Endothelial cell of umbilical vein (primary cell): ENCODE measurements around the gene CLIP1. TPM values are rescaled to one million over a fixed set of nuclear protein-coding genes. Genes with fewer than 3 reads are reported as not detected.

Experiments
- BruUV-seq: library from RNA; stranded (reverse); fragments of 400-500 nt; replicated peaks from 2 replicates; lab custom pipeline; 2021; lab: Mats Ljungman, UMichigan
- CTCF ChIA-PET: fragments of 300-600, 350-600 bp; sonication (Branson Sonifier 250); formaldehyde crosslinking; loops from one replicate; lab custom pipeline; 2021; ENCODE audit warnings: antibody characterized with exemption, inconsistent platforms; lab: Charles Lee
- POLR2A ChIA-PET: fragments of 300-600, 350-600 bp; sonication (Branson Sonifier 250); formaldehyde crosslinking; loops from one replicate; lab custom pipeline; 2021; ENCODE audit warnings: antibody characterized with exemption, inconsistent platforms; lab: Charles Lee
- DNase-seq: peaks from one replicate; pipeline ENCODE4 v3.0.0-alpha.2; 2011; ENCODE audit warnings: low read depth, low spot score
- FAIRE-seq: peaks from 2 replicates; lab custom pipeline; 2011; peaks lifted over from hg19 to GRCh38; lab: Jason Lieb, UNC
- H2AFZ ChIP-seq: 2 replicates; pipeline ENCODE4 v1.6.0; 2012; ENCODE audit warnings: low read depth, low read length, control low read depth, inconsistent platforms
- H3K27ac ChIP-seq: 2 replicates; pipeline ENCODE4 v1.5.1; 2011; ENCODE audit warnings: low read depth, mild to moderate bottlenecking, control low read depth, low read length, moderate library complexity; ENCODE audit not compliant: insufficient read depth
- H3K27me3 ChIP-seq, 2 experiments: 2 replicates each; pipeline versions ENCODE4 v1.6.0 to v1.6.1; 2011; ENCODE audit warnings: low read length in 2 of 2, mixed read lengths in 1 of 2; ENCODE audit not compliant: control insufficient read depth in 2 of 2, insufficient read depth in 2 of 2
- H3K36me3 ChIP-seq, 2 experiments: 2 replicates in 1 of 2; 3 replicates in 1 of 2; pipeline ENCODE4 v1.5.1; 2011; ENCODE audit warnings: low read length in 2 of 2, mild to moderate bottlenecking in 1 of 2, moderate library complexity in 1 of 2; ENCODE audit not compliant: control insufficient read depth in 2 of 2, insufficient read depth in 2 of 2; ENCODE audit errors: extremely low read depth in 1 of 2
- H3K4me1 ChIP-seq: 3 replicates; pipeline ENCODE4 v1.5.1; 2011; ENCODE audit warnings: mild to moderate bottlenecking, low read length; ENCODE audit not compliant: control insufficient read depth, insufficient read depth; ENCODE audit errors: extremely low read depth
- H3K4me2 ChIP-seq: 2 replicates; pipeline ENCODE4 v1.6.1; 2011; ENCODE audit warnings: low read length, control low read depth, mixed read lengths; ENCODE audit not compliant: insufficient read depth
- H3K4me3 ChIP-seq, 3 experiments: fragments of 200-600 bp in 1 of 3; sonication (generic), shearing (Covaris generic) in 1 of 3; replicated peaks in 1 of 3; 2 replicates each; pipeline ENCODE4 v1.5.1; 2011 to 2016; ENCODE audit warnings: control low read depth in 3 of 3, low read length in 3 of 3, mild to moderate bottlenecking in 2 of 3, inconsistent platforms in 1 of 3, low read depth in 1 of 3, moderate library complexity in 1 of 3; ENCODE audit not compliant: insufficient read depth in 1 of 3
- H3K79me2 ChIP-seq: 2 replicates; pipeline ENCODE4 v1.6.0; 2012; ENCODE audit warnings: low read length, inconsistent platforms; ENCODE audit not compliant: control insufficient read depth, insufficient read depth
- H3K9ac ChIP-seq: replicated peaks from 2 replicates; pipeline ENCODE3; 2011; ENCODE audit warnings: low read length, control low read depth; ENCODE audit not compliant: insufficient read depth; ENCODE audit errors: extremely low read depth
- H3K9me1 ChIP-seq: replicated peaks from 3 replicates; pipeline ENCODE4 v1.6.0; 2011; ENCODE audit warnings: mild to moderate bottlenecking, low read length; ENCODE audit not compliant: control insufficient read depth, insufficient read depth; ENCODE audit errors: extremely low read depth
- H3K9me3 ChIP-seq: replicated peaks from 2 replicates; pipeline ENCODE4 v1.5.1; 2012; ENCODE audit warnings: low read length, inconsistent platforms; ENCODE audit not compliant: control insufficient read depth, insufficient read depth
- H4K20me1 ChIP-seq: replicated peaks from 2 replicates; pipeline ENCODE3; 2011; ENCODE audit warnings: mild to moderate bottlenecking, low read length; ENCODE audit not compliant: control insufficient read depth, insufficient read depth; ENCODE audit errors: extremely low read depth
- EZH2 ChIP-seq: IDR thresholded peaks from 2 replicates; pipeline ENCODE4 v1.6.1; 2012; ENCODE audit warnings: borderline replicate concordance, low read depth, mild to moderate bottlenecking, moderate library complexity, low read length, inconsistent platforms; ENCODE audit not compliant: severe bottlenecking
- dilution Hi-C: fragments of 300-500 bp; cut with MboI; formaldehyde crosslinking; loops from one replicate; pipeline ENCODE4 v1.15.0; 2019; ENCODE audit warnings: low sequenced_read_pairs; ENCODE audit not compliant: extremely low pct_ligation_motif_present
- intact Hi-C: fragments of 100-400 bp; cut with micrococcal nuclease; formaldehyde crosslinking; loops from one replicate; pipeline ENCODE4 v1.10.0; 2022
- polyA plus RNA-seq, 4 experiments: library from polyadenylated mRNA; depleted of rRNA in 3 of 4; stranded (reverse) in 3 of 4; unstranded in 1 of 4; fragments of >200 nt; gene quantifications; 2 replicates each; pipeline versions ENCODE4 v1.2.1 to v1.2.3, GENCODE V29; 2011 to 2012; ENCODE audit warnings: missing spikeins in 1 of 4
- total RNA-seq: library from RNA; stranded (reverse); gene quantifications from 2 replicates; pipeline ENCODE4 v1.2.3, GENCODE V29; 2021
- TF ChIP-seq, protein P1 (sequence below): IDR thresholded peaks from 2 replicates; pipeline ENCODE4 v1.6.1; 2011; ENCODE audit not compliant: insufficient read depth, insufficient read length

CLIP1 gene
- total and polyA plus RNA-seq, 2 donors (not counting 3 experiments of a cell fraction or from before 2014, with no cell fraction given): 56.5 to 84.3 TPM

DNA sequence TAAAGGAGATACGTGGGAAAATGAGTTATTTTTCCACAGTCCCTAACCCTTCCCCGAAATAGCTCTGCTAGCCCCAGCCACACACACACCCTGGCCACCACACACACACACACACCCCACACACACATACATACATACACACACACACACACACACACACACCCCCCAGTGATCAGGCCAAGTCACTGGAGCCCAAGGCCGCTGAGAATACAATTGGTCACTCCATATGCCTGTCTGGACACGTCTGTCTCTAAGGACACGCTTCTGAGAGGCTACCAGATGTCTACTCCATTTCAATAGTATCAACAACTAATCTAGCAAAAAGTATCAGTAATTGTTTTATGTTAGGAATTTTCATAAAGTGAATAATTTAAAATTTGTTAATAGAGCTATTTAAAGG, 183.6 kb downstream of the CLIP1 start:
- Histone ChIP-seq H2AFZ (no peak overlapping the region), H3K9ac (no peak overlapping the region), H3K27ac (no peak overlapping the region), H3K4me1 (no peaks in the 10 kb centered on the region), H3K79me2 (no peaks in the 10 kb centered on the region), H3K9me1 (no peaks in the 10 kb centered on the region), H3K27me3 (no peaks in the 10 kb centered on the region), H3K4me3 (no peak overlapping the region), H4K20me1 (no peaks in the 10 kb centered on the region), H3K36me3 (peaks cover 0 to 10% of the 10 kb centered on the region in 2 experiments), H3K9me3 (no peaks in the 10 kb centered on the region), H3K4me2 (no peak overlapping the region)
- DNase-seq (no peak), FAIRE-seq (no peak)
- ChIA-PET CTCF (no interaction called here), POLR2A (no interaction called here)
- dilution Hi-C loops (no loop called here), intact Hi-C loops (no loop called here)
- TF ChIP-seq, protein P1, sequence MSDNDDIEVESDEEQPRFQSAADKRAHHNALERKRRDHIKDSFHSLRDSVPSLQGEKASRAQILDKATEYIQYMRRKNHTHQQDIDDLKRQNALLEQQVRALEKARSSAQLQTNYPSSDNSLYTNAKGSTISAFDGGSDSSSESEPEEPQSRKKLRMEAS: no peak
- BruUV-seq: no TSS peak

DNA sequence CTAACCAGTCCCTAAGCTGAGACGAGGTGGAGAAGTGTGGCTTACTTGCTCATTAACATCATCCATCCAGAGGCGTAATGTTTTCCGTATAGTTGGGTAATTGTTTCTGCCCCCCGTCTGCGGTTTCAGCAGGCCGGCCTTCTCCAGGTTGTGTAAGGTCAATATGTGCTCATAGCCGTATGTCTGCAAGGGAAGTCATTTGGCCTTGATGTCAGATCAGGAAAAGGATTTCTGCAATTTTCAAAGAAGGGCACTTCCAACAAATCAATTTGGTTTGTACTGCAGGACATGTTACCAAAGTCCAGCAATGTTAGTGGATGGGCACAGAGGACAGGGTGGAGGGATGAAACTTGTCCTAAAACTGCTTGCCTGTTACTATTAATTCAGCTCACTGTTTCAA, 186.7 kb downstream of the CLIP1 start:
- Histone ChIP-seq H3K27ac (no peak overlapping the region), H3K4me3 (no peak overlapping the region), H3K9me3 (no peaks in the 10 kb centered on the region), H3K9me1 (no peaks in the 10 kb centered on the region), H4K20me1 (no peaks in the 10 kb centered on the region), H3K4me2 (no peak overlapping the region), H3K79me2 (no peaks in the 10 kb centered on the region), H3K9ac (no peak overlapping the region), H3K27me3 (no peaks in the 10 kb centered on the region), H3K4me1 (no peaks in the 10 kb centered on the region), H2AFZ (no peak overlapping the region), H3K36me3 (peaks cover 1 to 6% of the 10 kb centered on the region in 2 experiments)
- intact Hi-C loops (no loop called here), dilution Hi-C loops (no loop called here)
- no peak for TF ChIP-seq EZH2
- ChIA-PET POLR2A (no interaction called here), CTCF (interaction anchor here (0.9 kb wide), 1 partner anchor 45 kb away, joined by 3 read pairs; no protein-coding TSS in a partner anchor)
- BruUV-seq: no TSS peak
- DNase-seq (no peak), FAIRE-seq (no peak)
